C4-2B (cell line): ENCODE measurements around the gene TBC1D4.

Experiments used
- H3K27ac ChIP-seq: fragments of 450-650 bp; 2 replicates; pipeline ENCODE4 v1.5.1; 2017
- CTCF ChIP-seq: fragments of 450-650 bp; conservative IDR thresholded peaks from 2 replicates; pipeline ENCODE4 v1.5.1; 2017; ENCODE audit warnings: mild to moderate bottlenecking
- ZFX ChIP-seq: fragments of 450-650 bp; IDR thresholded peaks from 2 replicates; pipeline ENCODE4 v1.6.1; 2017

TBC1D4 gene

GRCh38 chr13:75482820-75483079, 781 bp upstream of the TBC1D4 start:
- H3K27ac ChIP-seq = peak overlapping the region; percentile 58; the same call in 1 of the 2 replicates

GRCh38 chr13:75481176-75482069, 546 bp downstream of the TBC1D4 start:
- TF ChIP-seq ZFX (no peak), CTCF (no peak)

More at GRCh38 chr13:75482820-75483079, 781 bp upstream of the TBC1D4 start:
- TF ChIP-seq ZFX (no peak), CTCF (peak; percentile 71)

GRCh38 chr13:75480671-75481175, 1.2 kb downstream of the TBC1D4 start:
- H3K27ac ChIP-seq = peak overlapping the region; percentile 58
- TF ChIP-seq CTCF = no peak
- no peak for TF ChIP-seq ZFX

More at GRCh38 chr13:75481176-75482069, 546 bp downstream of the TBC1D4 start:
- peak overlapping the region; percentile 58 for H3K27ac ChIP-seq

- H3K27ac ChIP-seq = no peak overlapping the region
- TF ChIP-seq ZFX = no peak
- no peak for TF ChIP-seq CTCF
Measured at GRCh38 chr13:75479102-75479740, 2.7 kb downstream of the TBC1D4 start.

- no peak overlapping the region for H3K27ac ChIP-seq
- TF ChIP-seq ZFX (no peak), CTCF (no peak)
Measured at GRCh38 chr13:75478659-75479058, 3.3 kb downstream of the TBC1D4 start.

GRCh38 chr13:75474956-75475355, 7.0 kb downstream of the TBC1D4 start:
- TF ChIP-seq CTCF = no peak
- no peak for TF ChIP-seq ZFX
- H3K27ac ChIP-seq = no peak overlapping the region

- H3K27ac ChIP-seq = no peak overlapping the region
- no peak for TF ChIP-seq ZFX
Measured at GRCh38 chr13:75473468-75473867, 8.5 kb downstream of the TBC1D4 start.
